Kidney (tissue), 14 donors: ENCODE measurements around the gene TOX3. TPM values are rescaled to one million over a fixed set of nuclear protein-coding genes. Genes with fewer than 3 reads are reported as not detected.
A peak's percentile ranks its signal among the peaks of the same experiment; 100 is the strongest.

ENCODE experiments used
- DNase-seq, 5 donors: peaks; one replicate each; pipeline ENCODE4 v3.0.0-alpha.2; 2013 to 2020
- FAIRE-seq: peaks from 2 replicates; lab custom pipeline; 2012; peaks lifted over from hg19 to GRCh38; lab: Jason Lieb, UNC
- H3K27ac ChIP-seq, 2 donors: one replicate each; pipeline ENCODE4 v1.7.0; 2013; ENCODE audit warnings: low read depth in 2 of 2, low read length in 2 of 2, inconsistent platforms in 1 of 2
- H3K27me3 ChIP-seq: one replicate; pipeline ENCODE4 v1.7.1; 2013; ENCODE audit warnings: low read length, inconsistent platforms; ENCODE audit not compliant: control insufficient read depth, insufficient read depth
- H3K36me3 ChIP-seq, 3 donors: one replicate each; pipeline versions ENCODE4 v1.7.0 to v1.7.1; 2013; ENCODE audit warnings: low read length in 3 of 3, control low read depth in 1 of 3, inconsistent platforms in 1 of 3; ENCODE audit not compliant: insufficient read depth in 3 of 3, control insufficient read depth in 2 of 3
- H3K4me1 ChIP-seq, 3 donors: one replicate each; pipeline versions ENCODE4 v1.7.0 to v1.7.1; 2013; ENCODE audit warnings: low read length in 3 of 3, inconsistent platforms in 1 of 3, low read depth in 1 of 3; ENCODE audit not compliant: control insufficient read depth in 2 of 3, insufficient read depth in 2 of 3
- H3K4me3 ChIP-seq, 3 donors: one replicate each; pipeline versions ENCODE4 v1.7.0 to v1.8.1; 2013; ENCODE audit warnings: low read length in 3 of 3, control low read depth in 1 of 3, inconsistent platforms in 1 of 3
- H3K9ac ChIP-seq, 3 donors: one replicate each; pipeline versions ENCODE4 v1.7.0 to v1.7.1; 2013; ENCODE audit warnings: low read length in 3 of 3, control low read depth in 1 of 3, inconsistent platforms in 1 of 3
- H3K9me3 ChIP-seq, 3 donors: one replicate each; pipeline versions ENCODE4 v1.7.0 to v1.7.1; 2013; ENCODE audit warnings: low read length in 3 of 3, control low read depth in 1 of 3, inconsistent platforms in 1 of 3; ENCODE audit not compliant: control insufficient read depth in 2 of 3, insufficient read depth in 1 of 3
- CTCF ChIP-seq: IDR thresholded peaks from 3 replicates; pipeline ENCODE4 v1.5.1; 2012; ENCODE audit warnings: mild to moderate bottlenecking, moderate library complexity, borderline replicate concordance; ENCODE audit not compliant: insufficient read depth; ENCODE audit errors: extremely low read depth
- intact Hi-C: fragments of 100-400 bp; cut with DNase I; formaldehyde crosslinking; loops from one replicate; pipeline ENCODE4 v1.11.1; 2022
- polyA plus RNA-seq: library from polyadenylated mRNA; stranded (reverse); fragments of 350-450 nt; fragmentation: Illumina TruSeq; extraction: RNeasy Lipid Tissue Mini Kit (QIAGEN cat#74804); gene quantifications from one replicate; pipeline ENCODE4 v1.2.3, GENCODE V29; 2014; ENCODE audit warnings: low read depth, low replicate concordance; ENCODE audit not compliant: insufficient read depth
- total RNA-seq: library from RNA; stranded (reverse); fragmentation: NEBNext Ultra II Directional; extraction: Animal tissue kit (Norgen Biotek cat#: 25700); gene quantifications from one replicate; pipeline ENCODE4 v1.2.1, GENCODE V29; 2021
- donor health status: control.
- donor health status: control.
- donor health status: control.
- donor health status: control.
- donor health status: control.
- donor health status: DM: yes; HTN: yes; CAD: no.
- donor health status: Normal renal cell carcinoma (clear cell type).

The TOX3 gene
- total and polyA plus RNA-seq, 2 donors from 2014 or later = 8.7 to 16.2 TPM

- FAIRE-seq = no peak
- Histone ChIP-seq H3K27ac (no peak overlapping the region), H3K27me3 (no peaks in the 10 kb centered on the region), H3K4me1 (peaks cover 0 to 4% (median 0%) of the 10 kb centered on the region in 3 donors), H3K4me3 (no peak overlapping the region), H3K36me3 (no peaks in the 10 kb centered on the region), H3K9ac (no peak overlapping the region), H3K9me3 (no peaks in the 10 kb centered on the region)
- TF ChIP-seq CTCF = no peak
- intact Hi-C loops = no loop called here
- DNase-seq = no peak
Measured at GRCh38 chr16:52494621-52495020, 52.3 kb downstream of the TOX3 start.

- H3K9me3 ChIP-seq = no peaks in the 10 kb centered on the region
- no peaks in the 10 kb centered on the region for H3K36me3 ChIP-seq
- H3K4me3 ChIP-seq = no peak overlapping the region
- TF ChIP-seq CTCF = no peak
- H3K27me3 ChIP-seq = no peaks in the 10 kb centered on the region
- intact Hi-C loops = no loop called here
- H3K9ac ChIP-seq = no peak overlapping the region
- no peak overlapping the region for H3K27ac ChIP-seq
- peaks cover 0 to 4% (median 0%) of the 10 kb centered on the region in 3 donors for H3K4me1 ChIP-seq
- peak in 1 of 5 donors; percentile 4 for DNase-seq
- FAIRE-seq = no peak
Measured at GRCh38 chr16:52494145-52494544, 52.8 kb downstream of the TOX3 start.

GRCh38 chr16:52492789-52493357 lies 54.1 kb downstream of the TOX3 start:
- Histone ChIP-seq H3K27me3 (no peaks in the 10 kb centered on the region), H3K4me3 (peak overlapping the region in 1 of 3 donors; percentile 11), H3K4me1 (peaks cover 0 to 9% (median 3%) of the 10 kb centered on the region in 3 donors), H3K27ac (no peak overlapping the region), H3K9me3 (no peaks in the 10 kb centered on the region), H3K9ac (no peak overlapping the region), H3K36me3 (no peaks in the 10 kb centered on the region)
- TF ChIP-seq CTCF = no peak
- intact Hi-C loops = no loop called here
- DNase-seq = peak in 1 of 5 donors; percentile 2
- FAIRE-seq = no peak

GRCh38 chr16:52491216-52491615 lies 55.7 kb downstream of the TOX3 start:
- Histone ChIP-seq H3K4me1 (peaks cover 0 to 12% (median 3%) of the 10 kb centered on the region in 3 donors), H3K27me3 (no peaks in the 10 kb centered on the region), H3K4me3 (no peak overlapping the region), H3K9me3 (no peaks in the 10 kb centered on the region), H3K36me3 (no peaks in the 10 kb centered on the region), H3K27ac (no peak overlapping the region), H3K9ac (no peak overlapping the region)
- no peak for TF ChIP-seq CTCF
- intact Hi-C loops = no loop called here
- DNase-seq (no peak), FAIRE-seq (no peak)
